NCI-H128 (cell line): ENCODE measurements around the gene SMIM9.

Experiments
- DNase-seq: peaks from one replicate; lab custom pipeline; 2025; ENCODE audit not compliant: unreplicated experiment; lab: John Stamatoyannopoulos, UW

SMIM9 gene

DNA sequence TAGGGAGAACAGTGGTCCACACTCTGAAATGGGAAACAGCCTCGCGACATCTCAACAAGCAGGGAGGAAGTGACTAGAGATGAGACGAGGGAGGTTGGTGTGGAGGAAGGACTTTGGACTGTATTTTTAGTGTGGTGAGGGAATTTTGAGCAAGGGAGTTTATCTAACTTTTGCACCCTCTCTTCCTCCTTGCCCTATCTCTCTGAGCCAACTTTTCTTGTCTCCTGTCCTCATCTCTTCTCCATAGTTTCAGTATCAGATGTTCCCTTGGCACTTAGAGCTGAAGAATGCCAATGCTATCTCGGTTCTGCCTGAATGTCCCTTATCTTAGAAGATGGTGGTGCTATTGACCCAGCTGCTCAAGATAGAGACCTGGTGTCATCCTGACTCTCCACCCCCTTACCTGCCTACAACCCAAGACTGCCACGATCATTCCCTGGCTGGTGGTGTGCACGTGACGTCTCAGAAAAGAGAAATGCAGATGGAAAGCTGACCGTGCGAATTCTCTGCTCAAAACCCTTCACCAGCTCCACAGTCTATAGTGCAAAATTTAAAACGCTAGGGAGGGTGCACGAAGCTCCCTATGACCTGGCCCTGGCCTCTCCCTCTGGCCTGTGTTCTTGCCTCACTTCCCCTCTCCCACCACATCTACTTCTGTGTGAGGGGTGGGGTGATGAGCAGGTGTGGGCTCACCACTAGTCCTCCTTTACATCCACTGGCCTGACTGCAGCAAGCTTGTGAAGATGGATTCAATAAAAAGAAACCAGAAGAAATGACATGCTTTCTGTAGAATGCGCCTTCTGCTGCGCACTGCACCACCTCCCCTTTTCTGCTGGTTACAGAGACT lies 50.1 kb downstream of the SMIM9 start:
- no peak for DNase-seq

- DNase-seq, result no peak
Observed at GRCh38 chrX:154780968-154781367, 53.5 kb downstream of the SMIM9 start.

- no peak for DNase-seq
Observed at GRCh38 chrX:154779261-154779660, 55.2 kb downstream of the SMIM9 start.

DNA sequence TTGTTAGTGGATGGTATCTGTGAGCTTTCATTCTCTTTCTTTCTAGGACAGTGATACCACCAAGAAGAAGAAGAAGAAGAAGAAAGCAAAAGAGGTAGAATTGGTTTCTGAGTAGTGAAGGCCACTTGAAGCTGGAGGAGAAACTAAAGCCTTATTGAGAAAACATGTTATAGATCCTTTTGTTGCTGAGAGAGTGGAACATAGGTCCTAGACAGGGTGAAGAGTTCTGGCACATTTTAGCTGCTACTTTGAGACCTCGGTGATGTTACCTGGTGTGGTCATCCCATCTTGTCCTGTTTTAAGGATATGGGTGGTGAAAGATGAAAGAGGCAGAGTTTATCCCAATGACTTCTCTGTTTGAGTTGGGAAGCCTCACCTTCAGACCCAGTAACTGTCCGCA lies 57.7 kb downstream of the SMIM9 start:
- no peak for DNase-seq

- DNase-seq, result no peak
Observed at GRCh38 chrX:154775419-154776349, 58.8 kb downstream of the SMIM9 start.

DNA sequence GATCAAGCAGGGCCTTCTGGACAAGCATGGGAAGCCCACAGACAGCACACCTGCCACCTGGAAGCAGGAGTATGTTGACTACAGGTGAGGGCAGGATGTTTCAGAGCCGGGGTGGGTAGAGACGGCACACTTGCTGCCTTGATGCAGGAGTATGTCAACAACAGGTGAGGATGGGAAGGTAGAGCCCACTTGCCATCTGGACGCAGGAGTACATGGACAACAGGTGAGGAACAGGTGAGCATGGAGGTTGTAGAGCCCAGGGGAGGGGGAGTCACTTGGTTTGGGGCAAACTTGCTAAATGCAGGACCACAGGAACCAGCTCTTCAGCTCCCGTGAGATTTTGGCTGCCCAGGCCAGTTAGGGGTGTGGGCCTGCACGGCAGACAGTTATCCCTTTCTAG lies 59.8 kb downstream of the SMIM9 start:
- no peak for DNase-seq
